Measurements from ENCODE around the gene WDR53. TPM values are rescaled to one million over a fixed set of nuclear protein-coding genes. Genes with fewer than 3 reads are reported as not detected.

WDR53 gene
- total and polyA plus RNA-seq, 9 of the 15 experiments (the other 6 are each of a cell fraction or from before 2014, with no cell fraction given) = 13.0 to 34.5 (median 20.9) TPM

DNA sequence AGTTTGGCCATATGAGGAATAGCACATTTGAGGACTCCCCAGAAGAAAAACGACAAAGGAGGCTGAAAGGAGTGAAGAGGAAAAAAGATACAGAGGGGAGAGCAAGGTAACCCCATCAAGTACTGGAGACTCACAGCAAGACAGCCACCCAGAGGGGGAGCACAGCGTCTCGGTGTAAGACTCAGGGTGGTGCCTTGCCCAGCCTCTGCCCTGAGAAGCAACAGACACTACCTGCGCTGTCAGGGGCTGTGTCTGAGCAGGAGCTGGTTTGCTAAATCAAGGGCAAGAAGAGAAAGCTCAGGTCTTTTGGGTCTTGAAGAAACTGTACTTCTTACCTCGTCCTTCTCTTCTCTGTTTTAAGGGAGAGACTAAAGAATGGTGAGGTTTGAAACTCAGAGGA is 28.0 kb upstream of the WDR53 start:
- Histone ChIP-seq H3K27me3 (ENCODE audit: control insufficient read depth in 2 of 2, insufficient read depth in 2 of 2, low read length in 2 of 2) (no peaks in the 10 kb centered on the region), H4K20me1 (replicated peaks; ENCODE audit: control insufficient read depth, insufficient read depth, low read length) (no peaks in the 10 kb centered on the region), H3K4me2 (ENCODE audit: insufficient read depth, low read length) (peak overlapping the region; percentile 50), H3K9ac (ENCODE audit: insufficient read depth in 1 of 2, low read depth in 2 of 2, low read length in 2 of 2) (peak overlapping the region; percentile 23 to 81; a peak in 2 of 4 replicates), H3K4me1 (replicated peaks in 1 of 2; ENCODE audit: control insufficient read depth in 2 of 2, insufficient read depth in 2 of 2, low read length in 2 of 2) (peaks cover 4 to 15% of the 10 kb centered on the region in 2 experiments; a peak in 4 of 5 replicates), H3K36me3 (ENCODE audit: control insufficient read depth, insufficient read depth, low read length) (no peaks in the 10 kb centered on the region), H3K9me3 (replicated peaks; ENCODE audit: control insufficient read depth, insufficient read depth, low read depth, low read length) (no peaks in the 10 kb centered on the region), H3K27ac (ENCODE audit: extremely low read depth, low read depth, low read length) (no peak overlapping the region; the same call in 2 of the 3 replicates), H3K4me3 (no peak overlapping the region), H3K79me2 (ENCODE audit: control insufficient read depth, insufficient read depth, low read length) (no peaks in the 10 kb centered on the region), H3K9me1 (ENCODE audit: control insufficient read depth, insufficient read depth, low read length) (no peaks in the 10 kb centered on the region), H2AFZ (ENCODE audit: low read depth, low read length) (peak overlapping the region; percentile 84)
- CTCF ChIA-PET (ENCODE audit: low intra/inter-chr PET ratio) = no interaction called here
- intact Hi-C loops (cut with micrococcal nuclease) (no loop called here), in situ Hi-C loops (cut with MboI) (no loop called here)
- POLR2A ChIA-PET = interaction anchor here (1.0 to 1.4 kb wide), 2 partner anchors 10 to 28 kb away, joined by 3 read pairs; partner anchors contain the start of genes FBXO45 and WDR53
- WGBS (ENCODE audit: insufficient coverage, low coverage, missing lambda C conversion rate) = 13% methylated on average over 5 of the region's 5 CpGs
- ATAC-seq (peak; percentile 78), FAIRE-seq (peak; percentile 26), DNase-seq (ENCODE audit: extremely low read depth in 1 of 4, low spot score in 3 of 4) (peak in 1 of 4 experiments; percentile 29)
- TF ChIP-seq ZNF76 (CRISPR knock-in tag; IDR thresholded peaks at IDR 0.05; ENCODE audit: borderline replicate concordance) = no peak
- no peak for TF ChIP-seq ETV6 (IDR thresholded peaks at IDR 0.05; ENCODE audit: borderline replicate concordance in 1 of 2, low read depth in 2 of 2, low read length in 1 of 2)
- TF ChIP-seq ETV6 (CRISPR knock-in tag; IDR thresholded peaks at IDR 0.05; ENCODE audit: borderline replicate concordance) = no peak
- TF ChIP-seq, protein P1, sequence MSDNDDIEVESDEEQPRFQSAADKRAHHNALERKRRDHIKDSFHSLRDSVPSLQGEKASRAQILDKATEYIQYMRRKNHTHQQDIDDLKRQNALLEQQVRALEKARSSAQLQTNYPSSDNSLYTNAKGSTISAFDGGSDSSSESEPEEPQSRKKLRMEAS (CRISPR knock-in tag; IDR thresholded peaks at IDR 0.05) = no peak
- TF ChIP-seq, protein P2, sequence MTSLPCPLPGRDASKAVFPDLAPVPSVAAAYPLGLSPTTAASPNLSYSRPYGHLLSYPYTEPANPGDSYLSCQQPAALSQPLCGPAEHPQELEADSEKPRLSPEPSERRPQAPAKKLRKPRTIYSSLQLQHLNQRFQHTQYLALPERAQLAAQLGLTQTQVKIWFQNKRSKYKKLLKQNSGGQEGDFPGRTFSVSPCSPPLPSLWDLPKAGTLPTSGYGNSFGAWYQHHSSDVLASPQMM (CRISPR knock-in tag; IDR thresholded peaks at IDR 0.05) = no peak
- TF ChIP-seq, protein P3, sequence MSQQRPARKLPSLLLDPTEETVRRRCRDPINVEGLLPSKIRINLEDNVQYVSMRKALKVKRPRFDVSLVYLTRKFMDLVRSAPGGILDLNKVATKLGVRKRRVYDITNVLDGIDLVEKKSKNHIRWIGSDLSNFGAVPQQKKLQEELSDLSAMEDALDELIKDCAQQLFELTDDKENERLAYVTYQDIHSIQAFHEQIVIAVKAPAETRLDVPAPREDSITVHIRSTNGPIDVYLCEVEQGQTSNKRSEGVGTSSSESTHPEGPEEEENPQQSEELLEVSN (IDR thresholded peaks at IDR 0.05; ENCODE audit: borderline replicate concordance in 1 of 2, extremely low read depth in 1 of 2, insufficient read depth in 1 of 2, insufficient read length in 1 of 2, low read depth in 1 of 2, low read length in 1 of 2, poor library complexity in 1 of 2, severe bottlenecking in 1 of 2) = no peak
- BruUV-seq (replicated peaks) = no TSS peak
